GM19463 (cell line): ENCODE results near the gene CRYGA.
A peak's percentile ranks its signal among the peaks of the same experiment; 100 is the strongest.
"Not testable (repeated sequence)": the region's sequence is repeated elsewhere in the genome, so short reads cannot be mapped to it uniquely, and the experiment has no call there.

ENCODE experiments used
- ATAC-seq: cut with Tn5 transposase; IDR thresholded peaks from one replicate; pipeline ENCODE4 v1.9.1; 2021; ENCODE audit warnings: mild to moderate bottlenecking, moderate library complexity; ENCODE audit not compliant: unreplicated experiment

CRYGA gene

DNA sequence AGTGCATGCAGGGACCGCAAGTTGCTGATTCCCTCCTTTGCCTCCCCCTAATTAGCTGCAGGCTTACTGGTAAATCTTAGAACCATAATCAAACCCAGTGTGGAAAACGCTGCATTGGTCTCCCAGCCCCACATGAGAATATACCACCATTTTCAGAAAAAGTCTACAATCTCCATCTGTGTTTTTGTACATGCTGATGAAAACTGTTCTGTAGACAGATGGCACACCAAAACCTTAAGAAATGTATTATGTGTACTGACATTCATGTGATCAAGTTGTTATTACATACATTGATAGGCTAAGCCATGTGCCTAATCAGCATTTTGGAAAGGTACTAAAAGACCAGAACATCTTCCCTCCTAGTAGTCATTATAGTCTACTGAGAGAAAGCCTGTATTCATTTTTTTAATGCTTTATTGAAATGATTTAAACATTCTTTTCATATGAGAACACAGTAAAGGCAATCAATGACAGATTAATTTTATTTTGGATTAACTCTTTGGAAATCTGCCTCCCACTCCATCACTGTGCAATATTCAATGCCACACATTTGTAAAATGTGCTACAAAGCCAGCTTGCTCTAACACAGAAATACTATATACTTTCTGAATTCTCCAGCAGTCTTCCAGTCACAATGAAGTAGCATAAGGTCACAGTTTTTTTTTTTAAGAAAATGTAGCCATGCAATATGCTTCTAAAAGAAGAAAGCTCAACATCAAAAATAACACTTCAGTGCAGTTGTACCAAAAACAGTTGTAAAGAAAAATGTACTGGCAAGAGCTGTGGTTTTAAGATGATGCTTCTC lies 1.8 kb upstream of the CRYGA start:
- ATAC-seq, result no peak

DNA sequence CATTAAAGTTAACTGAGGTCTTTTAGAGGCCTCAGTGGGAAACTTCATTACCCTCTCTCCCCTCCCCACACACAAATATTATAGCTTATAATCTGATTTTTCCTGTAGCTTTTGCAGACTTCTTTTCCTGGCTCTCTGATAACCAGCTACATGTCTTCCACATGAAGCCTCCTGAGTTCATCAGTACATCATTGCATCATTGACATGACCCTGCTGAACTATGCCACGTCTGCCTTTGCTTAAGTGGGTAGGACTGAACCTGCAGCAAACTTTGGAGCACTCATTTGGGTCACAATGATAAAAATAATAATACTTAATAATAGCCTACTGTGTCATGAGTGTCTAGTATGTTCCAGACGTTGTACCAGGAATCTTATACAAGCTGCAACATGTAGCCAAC lies 7.0 kb downstream of the CRYGA start:
- ATAC-seq, result no peak

DNA sequence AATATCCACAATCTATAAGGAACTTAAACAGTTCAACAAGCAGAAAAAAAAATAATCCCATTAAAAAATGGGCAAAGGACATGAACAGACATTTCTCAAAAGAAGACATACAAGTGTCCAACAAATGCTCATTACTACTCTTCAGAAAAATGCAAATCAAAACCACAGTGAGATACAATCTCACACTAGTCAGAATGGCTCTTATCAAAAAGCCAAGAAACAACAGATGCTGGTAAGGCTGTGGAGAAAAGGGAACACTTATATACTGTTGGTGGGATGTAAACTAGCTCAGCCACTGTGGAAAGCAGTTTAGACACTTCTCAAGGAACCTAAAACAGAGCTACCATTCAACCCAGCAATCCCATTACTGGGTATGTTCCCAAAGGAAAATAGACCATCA lies 10.2 kb downstream of the CRYGA start:
- no peak for ATAC-seq

DNA sequence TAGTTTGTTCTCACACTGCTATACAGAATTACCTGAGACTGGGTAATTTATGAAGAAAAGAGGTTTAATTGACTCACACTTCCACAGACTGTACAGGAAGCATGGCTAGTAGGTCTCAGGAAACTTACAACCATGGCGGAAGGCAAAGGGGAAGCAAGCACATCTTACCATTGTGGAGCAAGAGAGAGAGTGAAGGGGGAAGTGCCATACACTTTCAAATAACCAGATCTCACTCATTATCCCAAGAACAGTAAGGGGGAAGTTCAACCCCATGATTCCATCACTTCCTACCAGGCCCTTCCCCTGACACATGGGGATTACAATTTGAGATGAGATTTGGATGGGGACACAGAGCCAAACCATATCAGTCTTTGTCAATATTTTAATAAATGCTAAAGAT lies 12.4 kb downstream of the CRYGA start:
- no peak for ATAC-seq

DNA sequence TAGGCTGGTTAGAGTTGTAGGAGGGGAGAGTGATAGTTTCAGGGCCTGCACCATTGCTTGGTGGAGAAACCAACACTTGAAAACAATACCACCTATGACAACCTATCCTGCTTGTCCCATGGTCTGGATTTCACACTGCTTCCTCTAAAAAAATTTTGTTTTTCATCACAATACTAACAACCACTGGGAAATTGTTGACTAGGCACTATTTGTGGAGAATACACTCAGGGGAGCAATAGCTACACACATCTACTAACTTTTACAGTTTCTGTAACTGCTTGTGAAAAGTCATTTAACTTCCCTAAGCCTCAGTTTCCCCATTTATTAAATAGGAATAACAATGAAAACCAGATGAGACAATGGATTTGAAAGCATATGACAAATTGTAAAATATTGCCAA lies 13.3 kb downstream of the CRYGA start:
- no peak for ATAC-seq

DNA sequence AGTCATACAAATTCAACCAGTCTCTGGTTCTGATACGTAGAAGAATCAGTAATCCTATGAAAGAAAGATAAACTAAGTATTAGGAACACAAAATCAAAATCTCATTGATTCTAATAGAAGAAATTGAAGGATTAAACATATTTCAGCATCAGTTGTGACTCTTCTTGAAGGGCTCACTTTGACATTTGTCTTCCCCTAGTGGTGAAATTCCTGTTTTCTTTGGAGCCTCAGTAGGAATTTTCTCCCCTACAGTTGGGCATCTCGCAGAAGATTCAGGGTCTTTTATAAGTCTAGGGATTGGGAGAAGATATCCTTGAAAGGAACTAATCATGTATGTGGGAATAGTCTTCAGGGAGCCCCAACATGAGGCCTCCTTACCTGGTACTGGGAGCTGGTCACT lies 14.6 kb downstream of the CRYGA start:
- no peak for ATAC-seq

DNA sequence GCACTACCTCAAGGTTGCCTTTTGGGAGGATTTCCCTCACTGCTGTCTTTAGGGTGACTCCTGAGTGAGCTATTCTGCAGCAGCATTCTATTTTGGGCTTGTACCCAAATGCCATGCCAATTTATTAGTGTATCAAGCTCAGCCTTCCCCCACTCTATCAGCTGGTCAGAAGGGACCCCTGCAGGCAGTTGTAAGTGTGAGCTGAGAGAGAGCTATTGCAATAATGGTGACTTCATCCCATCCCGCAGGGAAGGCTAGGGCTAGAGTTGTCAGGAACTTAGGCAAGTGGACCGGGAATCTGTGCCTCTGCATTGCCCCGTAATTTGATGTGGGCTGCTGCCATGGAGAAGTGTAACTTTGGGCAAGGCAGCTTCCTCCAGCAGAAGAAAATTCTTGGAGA lies 15.6 kb downstream of the CRYGA start:
- no peak for ATAC-seq

DNA sequence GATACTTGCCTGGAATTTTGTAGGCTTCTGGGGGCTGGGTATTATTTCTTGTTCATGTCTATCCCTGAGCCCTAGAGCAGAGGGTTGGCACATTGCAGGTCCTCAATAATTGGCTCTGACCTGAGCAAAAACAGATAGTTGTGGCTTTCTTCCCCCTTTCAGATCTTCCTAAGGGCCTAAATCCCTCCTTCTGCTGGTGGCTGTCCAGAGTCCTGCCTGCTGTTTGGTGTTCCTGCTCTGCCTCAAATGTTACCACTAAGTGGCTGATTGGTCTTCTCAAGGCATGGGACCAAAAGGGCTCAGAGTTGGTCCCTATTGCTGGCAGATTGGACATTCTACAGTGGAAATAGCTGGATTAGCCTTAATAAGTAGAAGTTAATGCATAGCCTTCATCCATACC lies 16.4 kb downstream of the CRYGA start:
- no peak for ATAC-seq

DNA sequence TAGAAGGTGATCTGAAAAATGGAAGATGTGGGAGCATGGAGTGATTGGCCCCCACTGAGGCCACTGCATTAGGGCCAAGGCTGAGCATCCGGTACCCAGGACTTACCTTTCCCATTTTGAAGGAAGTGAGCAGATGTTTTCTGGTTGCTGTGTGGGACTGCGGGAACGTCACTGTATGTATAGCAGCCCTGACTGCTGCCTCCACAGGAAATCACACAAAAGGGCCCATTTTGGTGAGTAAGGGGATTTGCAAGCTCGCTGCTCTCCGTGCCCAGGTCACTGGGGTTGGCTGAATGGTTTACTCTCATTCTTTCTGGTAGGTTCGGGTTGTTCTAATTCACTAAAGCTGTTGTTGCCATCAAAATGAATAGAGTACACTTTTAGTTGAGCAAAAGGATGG lies 17.4 kb downstream of the CRYGA start, which contains the start of gene CRYGB:
Gene CRYGB, minus strand, starts transcription at position 153 of the 400 bp plus-strand sequence. Its CDS starts 38 bp downstream, at position 115.
- ATAC-seq, result no peak

DNA sequence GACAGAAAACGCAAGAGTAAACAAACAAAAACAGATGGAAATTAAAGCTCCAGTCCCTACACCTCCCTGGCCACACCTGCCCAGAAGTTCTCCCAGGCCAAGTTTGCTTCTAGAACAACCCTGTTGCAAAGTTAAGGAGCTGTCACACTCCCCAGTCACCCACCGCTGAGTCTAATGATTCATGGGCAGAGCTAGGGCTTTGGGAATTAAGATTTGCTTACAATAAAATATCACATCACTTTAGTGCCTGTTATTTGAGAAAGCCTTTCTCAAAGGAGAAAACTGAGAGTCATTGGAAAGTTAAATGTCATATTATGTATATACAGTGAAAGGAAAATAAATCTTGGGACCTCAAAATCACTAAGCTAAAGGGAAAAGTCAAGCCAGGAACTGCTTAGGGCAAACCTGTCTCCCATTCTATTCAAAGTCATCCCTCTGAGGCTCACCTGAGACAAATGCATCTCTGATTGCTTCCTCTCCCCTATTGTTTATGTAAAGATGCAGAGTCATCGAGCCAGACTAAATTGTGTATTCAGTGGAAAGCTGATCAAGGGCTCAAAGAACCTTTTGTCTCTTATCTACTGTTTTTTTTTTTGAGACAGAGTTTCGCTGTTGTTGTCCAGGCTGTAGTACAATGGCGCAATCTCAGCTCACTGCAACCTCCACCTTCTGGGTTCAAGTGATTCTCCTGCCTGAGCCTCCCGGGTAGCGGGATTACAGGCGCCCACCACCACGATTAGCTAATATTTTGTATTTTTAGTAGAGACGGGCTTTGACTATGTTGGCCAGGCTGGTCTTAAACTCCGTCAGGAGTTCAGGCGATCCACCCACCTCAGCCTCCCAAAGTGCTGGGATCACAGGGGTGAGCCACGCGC lies 20.2 kb downstream of the CRYGA start:
- ATAC-seq, result no peak

DNA sequence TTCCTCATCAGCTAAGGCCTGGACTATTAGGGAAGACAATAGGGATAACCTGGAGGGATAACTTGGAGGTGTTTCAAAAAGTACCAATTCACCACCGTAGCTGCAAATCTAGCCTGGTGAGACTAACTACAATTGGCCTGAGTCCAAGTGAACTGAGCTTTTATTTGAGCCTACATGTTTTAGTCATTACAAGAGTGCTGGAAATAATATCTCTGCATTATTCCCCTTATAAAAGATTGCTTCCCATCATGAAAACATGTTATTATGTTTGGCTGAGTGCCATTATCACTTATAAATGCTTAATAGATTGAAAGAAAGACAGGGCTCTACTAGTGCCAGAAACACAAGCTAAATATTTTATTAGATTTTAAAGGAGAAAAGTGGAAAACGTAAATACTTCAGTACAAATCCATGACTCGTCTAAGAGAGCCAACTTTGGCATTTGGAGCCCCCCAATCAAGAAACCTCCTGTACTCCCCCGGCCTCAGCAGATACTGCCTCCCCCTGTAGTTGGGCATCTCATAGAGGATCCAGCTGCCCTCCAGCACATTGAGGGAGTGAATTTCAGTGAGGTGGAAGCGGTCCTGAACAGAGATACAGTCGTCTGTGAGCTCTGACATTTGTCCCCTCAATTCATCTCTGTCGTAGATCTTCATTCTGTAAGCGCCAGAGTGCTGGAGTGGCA lies 21.0 kb downstream of the CRYGA start:
- no peak for ATAC-seq

DNA sequence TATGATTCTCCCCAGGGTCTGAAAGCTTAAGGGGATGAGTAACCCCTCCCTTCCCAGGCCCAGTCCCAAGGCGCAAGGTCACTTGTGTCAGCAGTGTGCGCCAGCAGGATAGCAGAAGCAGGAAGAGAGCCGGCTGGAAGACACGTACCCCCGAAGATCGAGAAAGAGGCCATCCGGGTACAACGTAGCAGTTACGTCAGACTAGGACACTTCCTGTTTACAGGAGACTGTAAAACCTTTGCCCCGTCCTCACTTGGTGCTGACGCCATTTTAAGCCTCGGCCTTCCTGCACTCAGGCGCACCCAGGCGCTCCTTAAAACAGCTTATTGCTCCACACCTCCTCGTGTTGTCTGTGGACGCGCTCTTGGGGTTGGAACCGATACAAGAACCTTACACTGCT lies 23.9 kb downstream of the CRYGA start:
- no peak for ATAC-seq

DNA sequence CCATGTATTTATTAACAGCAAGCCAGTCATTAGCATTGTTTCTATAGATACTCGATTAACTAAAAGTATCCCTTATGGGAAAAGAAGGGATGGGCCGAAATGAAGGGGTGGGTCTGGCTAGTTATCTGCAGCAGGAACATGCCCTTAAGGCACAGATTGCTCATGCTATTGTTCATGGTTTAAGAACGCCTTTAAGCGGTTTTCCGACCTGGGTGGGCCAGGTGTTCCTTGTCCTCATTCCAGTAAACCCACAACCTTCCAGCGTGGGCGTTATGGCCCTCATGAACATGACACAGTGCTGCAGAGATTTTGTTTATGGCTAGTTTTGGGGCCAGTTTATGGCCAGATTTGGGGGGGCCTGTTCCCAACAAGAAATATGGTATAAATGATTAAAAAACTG lies 25.1 kb downstream of the CRYGA start:
- ATAC-seq, result not testable (repeated sequence)

DNA sequence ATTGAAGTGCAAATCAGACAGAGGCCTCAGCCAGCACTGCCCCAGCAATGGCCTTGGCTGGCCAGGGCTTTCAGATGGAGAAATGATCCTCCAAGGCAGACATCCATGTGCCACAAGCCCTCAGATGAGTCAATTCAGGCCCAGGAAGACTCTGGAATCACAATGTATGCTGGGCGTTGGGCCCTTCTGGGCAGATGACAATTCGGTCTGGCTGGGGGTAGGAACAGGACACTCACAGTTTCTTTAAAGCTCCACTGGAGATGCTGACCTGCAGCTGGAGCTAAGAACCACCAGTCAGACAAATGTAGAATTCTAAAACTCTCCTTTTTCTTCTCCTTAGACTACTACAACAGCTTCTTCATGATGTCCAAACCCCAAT lies 26.7 kb downstream of the CRYGA start:
- ATAC-seq, result no peak

DNA sequence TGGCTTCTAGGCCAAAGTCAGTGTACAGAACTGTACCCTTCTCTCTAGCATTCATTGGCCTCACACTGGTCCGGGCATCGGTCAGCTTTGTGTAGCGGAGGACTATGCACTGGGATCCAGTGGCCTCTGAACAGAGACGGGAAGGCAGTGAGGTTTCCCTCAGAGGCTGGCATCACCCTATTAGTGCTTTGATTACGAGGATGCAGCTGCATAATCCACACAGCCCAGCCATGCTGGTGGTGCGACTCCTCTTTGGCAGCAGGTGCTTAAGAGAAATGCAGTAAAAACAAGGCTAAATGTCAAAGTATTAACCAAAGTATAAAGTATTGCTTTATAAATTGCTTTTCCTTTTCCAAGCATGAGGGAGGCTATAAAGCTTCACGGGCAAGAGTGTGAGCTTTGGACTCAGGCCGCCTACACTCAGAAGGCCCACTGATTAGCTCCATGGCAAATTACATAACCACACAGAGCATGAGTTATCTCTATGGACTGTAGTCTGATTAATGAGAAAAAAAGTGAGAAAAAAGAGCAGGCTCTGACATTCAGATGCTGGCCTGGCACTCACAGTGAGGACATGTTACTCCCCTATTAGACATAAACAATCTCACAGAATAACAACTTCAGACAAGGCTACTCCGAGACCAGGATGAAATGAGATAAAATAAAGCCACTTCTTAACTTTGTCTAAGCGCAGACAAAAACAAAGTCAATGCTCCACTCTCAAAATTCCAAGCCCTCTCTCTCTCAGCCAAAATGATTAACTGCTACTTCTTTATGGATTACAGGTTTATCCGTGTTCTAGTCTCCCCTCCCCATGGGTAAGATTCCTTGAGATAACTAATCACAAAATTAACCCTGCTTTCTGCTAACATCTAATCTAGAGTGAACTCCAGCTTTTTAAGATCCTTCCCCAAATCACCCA lies 27.3 kb downstream of the CRYGA start:
- ATAC-seq, result no peak

DNA sequence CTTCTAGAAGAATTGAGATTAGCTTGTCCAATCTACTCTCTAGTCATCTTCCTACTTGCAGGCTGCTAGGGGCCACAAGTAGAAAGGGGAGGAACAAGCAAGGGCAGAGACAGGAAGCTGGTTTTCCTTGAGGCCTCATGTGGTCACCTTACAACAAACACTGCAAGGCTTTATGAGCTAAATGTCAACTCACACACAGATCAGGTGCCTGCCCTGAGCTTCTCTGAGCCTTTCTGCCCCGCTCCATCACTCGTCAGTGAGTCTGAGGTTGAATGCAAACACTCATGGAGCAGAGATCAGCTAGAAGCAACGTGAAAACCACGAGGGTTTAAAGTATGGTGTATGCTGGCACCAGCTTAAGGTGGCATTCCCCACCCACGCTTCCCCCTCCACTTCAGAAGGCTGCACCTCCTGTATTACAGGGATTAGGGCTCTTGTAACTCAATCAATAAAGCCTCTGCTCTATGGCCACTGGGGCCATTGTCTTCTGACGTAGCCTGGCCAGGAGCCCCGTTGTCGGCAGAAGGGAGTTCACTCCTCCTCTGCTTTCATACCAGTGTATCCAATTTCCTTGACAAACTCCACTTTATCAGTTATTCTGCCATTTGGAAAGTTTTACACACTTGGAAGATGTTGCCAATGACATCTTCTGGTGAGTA lies 28.3 kb downstream of the CRYGA start:
- ATAC-seq, result peak; percentile 70

DNA sequence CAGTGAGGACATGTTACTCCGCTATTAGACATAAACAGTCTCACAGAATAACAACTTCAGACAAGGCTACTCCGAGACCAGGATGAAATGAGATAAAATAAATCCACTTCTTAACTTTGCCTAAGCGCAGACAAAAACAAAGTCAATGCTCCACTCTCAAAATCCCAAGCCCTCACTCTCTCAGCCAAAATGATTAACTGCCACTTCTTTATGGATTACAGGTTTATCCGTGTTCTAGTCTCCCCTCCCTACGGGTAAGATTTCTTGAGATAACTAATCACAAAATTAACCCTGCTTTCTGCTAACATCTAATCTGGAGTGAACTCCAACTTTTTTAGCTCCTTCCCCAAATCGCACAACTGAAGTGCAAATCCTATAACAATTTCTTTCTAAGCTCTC lies 32.7 kb downstream of the CRYGA start:
- no peak for ATAC-seq

DNA sequence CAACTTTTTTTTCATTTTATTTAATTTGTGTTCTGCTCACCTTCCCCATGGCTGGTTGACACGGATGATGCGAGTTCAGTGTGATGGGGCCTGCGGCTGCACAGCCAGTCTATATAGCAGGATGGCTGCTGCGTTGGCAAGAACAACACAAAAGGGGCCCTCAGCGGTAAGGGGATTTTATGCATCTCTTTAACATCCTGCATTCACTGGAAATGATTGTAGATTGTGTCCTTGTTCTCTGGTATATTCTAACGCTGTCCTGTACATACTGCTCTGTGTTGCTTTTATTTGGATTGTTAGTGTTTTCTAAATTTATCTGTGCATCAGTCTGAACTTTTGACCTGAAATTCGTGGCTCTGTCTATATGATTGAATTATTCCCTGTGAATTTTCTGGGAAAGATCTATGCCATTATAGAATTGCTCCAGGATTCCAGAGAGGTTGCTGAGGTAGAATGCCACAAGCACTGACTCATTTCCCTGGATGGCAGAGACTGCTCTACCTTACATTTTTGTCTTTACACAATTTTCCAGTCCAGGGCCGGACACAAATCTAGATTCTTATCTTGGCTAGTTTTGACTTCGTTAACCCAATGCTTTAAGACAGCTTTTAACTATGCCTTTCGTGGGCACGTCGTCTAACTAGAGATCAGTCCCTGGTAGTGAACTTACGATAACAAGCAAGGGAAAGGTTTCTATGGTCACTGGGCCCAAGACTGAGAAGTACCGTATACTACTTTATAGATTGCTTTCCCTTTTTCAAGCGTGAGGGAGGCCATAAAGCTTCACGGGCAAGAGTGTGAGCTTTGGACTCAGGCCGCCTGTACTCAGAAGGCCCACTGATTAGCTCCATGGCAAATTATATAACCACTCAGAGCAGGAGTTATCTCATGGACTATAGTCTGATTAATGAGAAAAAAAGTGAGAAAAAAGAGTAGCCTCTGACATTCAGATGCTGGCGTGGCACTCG lies 33.4 kb downstream of the CRYGA start, which contains the start of gene CRYGC:
Gene CRYGC, minus strand, starts transcription at position 85 of the 968 bp plus-strand sequence. Its CDS starts 36 bp downstream, at position 49.
- ATAC-seq, result no peak

DNA sequence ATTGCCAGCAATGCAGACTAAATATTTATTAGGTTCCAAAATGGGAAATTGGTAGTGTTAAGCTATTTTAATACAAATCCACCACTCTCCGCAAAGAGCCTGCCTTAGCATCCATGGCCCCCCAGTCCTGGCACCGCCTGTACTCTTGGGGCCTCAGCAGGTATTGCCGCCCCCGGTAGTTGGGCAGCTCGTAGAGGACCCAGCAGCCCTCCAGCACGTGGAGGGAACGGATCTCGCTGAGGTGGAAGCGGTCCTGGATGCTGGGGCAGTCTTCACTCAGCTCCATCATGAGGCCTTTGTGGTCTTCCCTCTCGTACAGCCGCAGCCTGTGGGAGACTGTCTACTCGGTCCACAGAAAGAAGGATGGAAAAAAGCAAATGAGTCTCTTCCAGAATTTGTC lies 35.3 kb downstream of the CRYGA start:
- ATAC-seq, result no peak
